ENCODE data around the gene GOLGA2. TPM values are rescaled to one million over a fixed set of nuclear protein-coding genes. Genes with fewer than 3 reads are reported as not detected.
A peak's percentile ranks its signal among the peaks of the same experiment; 100 is the strongest.

The GOLGA2 gene
- total RNA-seq, 1 donor from 2014 or later, result 35.9 TPM

DNA sequence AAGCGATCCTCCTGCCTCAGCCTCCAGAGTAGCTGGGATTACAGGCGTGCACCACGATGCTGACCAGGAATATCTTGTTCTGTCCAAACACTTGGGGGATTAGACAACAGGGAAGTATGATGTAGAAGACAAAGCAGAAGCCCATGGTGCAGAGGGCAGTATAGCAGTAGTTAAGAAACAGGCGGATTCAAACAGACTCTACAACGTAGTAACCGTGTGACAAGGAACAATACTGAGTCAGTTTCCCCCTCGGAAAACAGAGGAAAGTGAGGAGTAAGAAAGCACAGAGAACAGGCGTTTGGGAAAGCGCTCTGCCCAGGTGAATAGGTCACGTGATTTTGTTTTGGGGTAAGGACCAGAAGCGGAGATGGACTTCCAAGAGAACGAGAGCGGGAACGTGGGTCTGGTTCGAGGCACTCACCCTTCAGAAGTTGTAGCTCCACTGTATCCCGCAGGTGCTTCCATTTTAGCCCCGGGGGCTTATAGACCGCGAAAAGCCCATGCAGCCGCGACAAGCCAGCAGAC is 46.1 kb upstream of the GOLGA2 start:
- TF ChIP-seq, protein P1, sequence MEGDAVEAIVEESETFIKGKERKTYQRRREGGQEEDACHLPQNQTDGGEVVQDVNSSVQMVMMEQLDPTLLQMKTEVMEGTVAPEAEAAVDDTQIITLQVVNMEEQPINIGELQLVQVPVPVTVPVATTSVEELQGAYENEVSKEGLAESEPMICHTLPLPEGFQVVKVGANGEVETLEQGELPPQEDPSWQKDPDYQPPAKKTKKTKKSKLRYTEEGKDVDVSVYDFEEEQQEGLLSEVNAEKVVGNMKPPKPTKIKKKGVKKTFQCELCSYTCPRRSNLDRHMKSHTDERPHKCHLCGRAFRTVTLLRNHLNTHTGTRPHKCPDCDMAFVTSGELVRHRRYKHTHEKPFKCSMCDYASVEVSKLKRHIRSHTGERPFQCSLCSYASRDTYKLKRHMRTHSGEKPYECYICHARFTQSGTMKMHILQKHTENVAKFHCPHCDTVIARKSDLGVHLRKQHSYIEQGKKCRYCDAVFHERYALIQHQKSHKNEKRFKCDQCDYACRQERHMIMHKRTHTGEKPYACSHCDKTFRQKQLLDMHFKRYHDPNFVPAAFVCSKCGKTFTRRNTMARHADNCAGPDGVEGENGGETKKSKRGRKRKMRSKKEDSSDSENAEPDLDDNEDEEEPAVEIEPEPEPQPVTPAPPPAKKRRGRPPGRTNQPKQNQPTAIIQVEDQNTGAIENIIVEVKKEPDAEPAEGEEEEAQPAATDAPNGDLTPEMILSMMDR (conservative IDR thresholded peaks at IDR 0.05; ENCODE audit: low read depth, low read length), result no peak
- DNase-seq (ENCODE audit: low read depth), result no peak
- peak overlapping the region; percentile 100 for H3K4me3 ChIP-seq (ENCODE audit: low read depth, low read length)

- H3K4me3 ChIP-seq (ENCODE audit: low read depth, low read length), result peak overlapping the region; percentile 100
- TF ChIP-seq, protein P1 (conservative IDR thresholded peaks at IDR 0.05; ENCODE audit: low read depth, low read length), result no peak
- DNase-seq (ENCODE audit: low read depth), result no peak
These were observed 45.5 kb upstream of the GOLGA2 start for GRCh38 chr9:128321343-128321742.

GRCh38 chr9:128317629-128318028 is 41.8 kb upstream of the GOLGA2 start:
- no peak overlapping the region for H3K4me3 ChIP-seq (ENCODE audit: low read depth, low read length)
- TF ChIP-seq, protein P1 (conservative IDR thresholded peaks at IDR 0.05; ENCODE audit: low read depth, low read length), result no peak
- DNase-seq (ENCODE audit: low read depth), result no peak

GRCh38 chr9:128316421-128316820 is 40.6 kb upstream of the GOLGA2 start:
- DNase-seq (ENCODE audit: low read depth), result no peak
- TF ChIP-seq, protein P1 (conservative IDR thresholded peaks at IDR 0.05; ENCODE audit: low read depth, low read length), result no peak
- H3K4me3 ChIP-seq (ENCODE audit: low read depth, low read length), result no peak overlapping the region

GRCh38 chr9:128314697-128315096 is 38.9 kb upstream of the GOLGA2 start:
- H3K4me3 ChIP-seq (ENCODE audit: low read depth, low read length), result no peak overlapping the region
- DNase-seq (ENCODE audit: low read depth), result no peak
- TF ChIP-seq, protein P1 (conservative IDR thresholded peaks at IDR 0.05; ENCODE audit: low read depth, low read length), result no peak

DNA sequence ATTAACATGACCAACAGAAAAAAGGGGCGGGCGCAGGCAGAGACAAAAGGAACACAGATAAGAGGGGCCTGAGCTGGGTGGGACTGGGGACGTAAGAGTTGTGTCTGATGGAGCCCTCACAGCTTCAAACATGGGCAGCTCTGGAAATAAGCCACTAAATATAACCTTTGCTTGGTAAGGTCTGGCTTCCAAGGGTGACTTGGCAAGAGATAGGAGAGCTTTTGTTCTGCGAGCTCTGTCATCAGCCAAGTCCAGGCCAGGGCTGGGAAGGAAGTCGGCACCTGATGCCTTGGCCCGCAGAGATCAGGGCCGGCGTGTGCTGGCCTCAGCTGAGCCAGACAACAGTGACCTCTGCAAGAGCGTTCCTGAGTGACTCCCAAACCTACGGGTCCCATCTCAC is 34.7 kb upstream of the GOLGA2 start:
- TF ChIP-seq, protein P1 (conservative IDR thresholded peaks at IDR 0.05; ENCODE audit: low read depth, low read length), result no peak
- DNase-seq (ENCODE audit: low read depth), result no peak
- no peak overlapping the region for H3K4me3 ChIP-seq (ENCODE audit: low read depth, low read length)

- DNase-seq (ENCODE audit: low read depth), result no peak
- TF ChIP-seq, protein P1 (conservative IDR thresholded peaks at IDR 0.05; ENCODE audit: low read depth, low read length), result no peak
- H3K4me3 ChIP-seq (ENCODE audit: low read depth, low read length), result no peak overlapping the region
These were observed 33.7 kb upstream of the GOLGA2 start for GRCh38 chr9:128309551-128309950.

Data from epithelial cell of proximal tubule (primary cell).